ENCODE measurements around the gene KCNJ6. TPM values are rescaled to one million over a fixed set of nuclear protein-coding genes. Genes with fewer than 3 reads are reported as not detected.

The KCNJ6 gene
- total RNA-seq, 1 experiment from 2014 or later: 1.2 TPM

- Histone ChIP-seq H3T11ph (ENCODE audit: low read length) (no peak overlapping the region), H3K56ac (ENCODE audit: insufficient read length, low read depth, low read length) (no peak overlapping the region), H4K20me1 (ENCODE audit: control insufficient read depth, insufficient read depth, insufficient read length) (no peaks in the 10 kb centered on the region), H2BK15ac (ENCODE audit: low read depth, low read length) (no peak overlapping the region), H2BK12ac (ENCODE audit: insufficient read length, low read depth, low read length) (no peak overlapping the region), H4K5ac (ENCODE audit: insufficient read length, low read depth, low read length) (no peak overlapping the region), H3K9ac (ENCODE audit: extremely low read depth, insufficient read length, low read length) (no peak overlapping the region), H3K27me3 (ENCODE audit: insufficient read depth, low read length) (no peaks in the 10 kb centered on the region), H3K27ac (ENCODE audit: insufficient read length, low read depth, low read length) (no peak overlapping the region), H2BK20ac (ENCODE audit: low read depth, low read length, poor library complexity, severe bottlenecking) (no peak overlapping the region), H3K79me1 (ENCODE audit: insufficient read depth, low read depth, low read length, poor library complexity, severe bottlenecking) (no peaks in the 10 kb centered on the region), H3K4ac (ENCODE audit: low read depth, low read length) (no peak overlapping the region), H2BK5ac (ENCODE audit: insufficient read length, low read length) (no peak overlapping the region), H3K14ac (ENCODE audit: insufficient read depth, low read length) (no peak overlapping the region), H3K23ac (ENCODE audit: insufficient read length, low read depth, low read length) (no peak overlapping the region), H2BK120ac (ENCODE audit: low read depth, low read length, poor library complexity, severe bottlenecking) (no peak overlapping the region), H3K18ac (ENCODE audit: insufficient read length, low read depth, low read length) (no peak overlapping the region), H3K79me2 (ENCODE audit: insufficient read depth, low read length) (no peaks in the 10 kb centered on the region), H3K9me3 (ENCODE audit: control insufficient read depth, low read depth, low read length) (no peaks in the 10 kb centered on the region), H4K91ac (ENCODE audit: insufficient read length, low read depth, low read length) (no peak overlapping the region), H2AFZ (ENCODE audit: low read length) (no peak overlapping the region), H2AK5ac (ENCODE audit: insufficient read length, low read length) (no peak overlapping the region), H3K4me2 (ENCODE audit: insufficient read depth, insufficient read length, low read length) (no peak overlapping the region), H3K4me1 (ENCODE audit: insufficient read depth, low read length) (no peaks in the 10 kb centered on the region), H4K8ac (replicated peaks; ENCODE audit: insufficient read length, low read depth, low read length) (no peak overlapping the region), H3K23me2 (ENCODE audit: insufficient read length, low read depth, low read length, poor library complexity, severe bottlenecking) (no peaks in the 10 kb centered on the region)
- Mint-ChIP-seq H3K36me3 (ENCODE audit: insufficient read depth in 1 of 3, low read depth in 3 of 3) (no peaks in the 10 kb centered on the region), H3K4me1 (peaks cover 6 to 15% of the 10 kb centered on the region in 2 experiments; a peak in 2 of 4 replicates), H3K4me3 (no peak overlapping the region), H3K27me3 (ENCODE audit: low read depth) (no peaks in the 10 kb centered on the region), H3K9me3 (no peaks in the 10 kb centered on the region), H3K27ac (no peak overlapping the region)
- TF ChIP-seq, protein P1, sequence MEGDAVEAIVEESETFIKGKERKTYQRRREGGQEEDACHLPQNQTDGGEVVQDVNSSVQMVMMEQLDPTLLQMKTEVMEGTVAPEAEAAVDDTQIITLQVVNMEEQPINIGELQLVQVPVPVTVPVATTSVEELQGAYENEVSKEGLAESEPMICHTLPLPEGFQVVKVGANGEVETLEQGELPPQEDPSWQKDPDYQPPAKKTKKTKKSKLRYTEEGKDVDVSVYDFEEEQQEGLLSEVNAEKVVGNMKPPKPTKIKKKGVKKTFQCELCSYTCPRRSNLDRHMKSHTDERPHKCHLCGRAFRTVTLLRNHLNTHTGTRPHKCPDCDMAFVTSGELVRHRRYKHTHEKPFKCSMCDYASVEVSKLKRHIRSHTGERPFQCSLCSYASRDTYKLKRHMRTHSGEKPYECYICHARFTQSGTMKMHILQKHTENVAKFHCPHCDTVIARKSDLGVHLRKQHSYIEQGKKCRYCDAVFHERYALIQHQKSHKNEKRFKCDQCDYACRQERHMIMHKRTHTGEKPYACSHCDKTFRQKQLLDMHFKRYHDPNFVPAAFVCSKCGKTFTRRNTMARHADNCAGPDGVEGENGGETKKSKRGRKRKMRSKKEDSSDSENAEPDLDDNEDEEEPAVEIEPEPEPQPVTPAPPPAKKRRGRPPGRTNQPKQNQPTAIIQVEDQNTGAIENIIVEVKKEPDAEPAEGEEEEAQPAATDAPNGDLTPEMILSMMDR (conservative IDR thresholded peaks at IDR 0.05): no peak
- no peak for DNase-seq
- WGBS (ENCODE audit: extremely low coverage, insufficient read length, low lambda C conversion rate): no CpG with 5 or more reads among the region's 5 CpGs
Observed at GRCh38 chr21:37905291-37905690, 11.0 kb downstream of the KCNJ6 start.

Data from H9 (cell line).